ENCODE measurements around the gene RNF144A. TPM values are rescaled to one million over a fixed set of nuclear protein-coding genes. Genes with fewer than 3 reads are reported as not detected.

The RNF144A gene
- polyA plus RNA-seq, 1 experiment: 0.24 TPM

DNA sequence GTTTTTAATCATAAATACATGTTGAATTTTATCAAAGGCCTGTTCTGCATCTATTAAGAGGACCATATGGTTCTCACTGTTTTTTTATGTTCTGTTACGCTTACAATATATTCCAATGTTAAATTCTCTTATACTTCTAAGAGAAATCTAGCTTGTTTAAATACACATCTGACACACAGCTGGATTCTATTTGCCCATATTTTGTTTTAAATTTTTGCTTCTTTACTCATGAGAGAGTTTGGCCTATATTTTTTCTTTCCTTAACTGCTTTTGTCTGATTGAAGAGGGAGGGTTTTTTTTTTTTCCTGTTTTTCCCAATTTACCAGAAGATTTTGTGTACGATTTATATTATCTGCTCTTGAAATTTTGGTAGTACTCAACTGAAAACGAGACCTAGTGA, 34.9 kb downstream of the RNF144A start:
- H3K9me3 ChIP-seq (ENCODE audit: control insufficient read depth, insufficient read depth, low read length): no peaks in the 10 kb centered on the region
- DNase-seq (ENCODE audit: low read depth, low spot score): no peak
- H3K4me3 ChIP-seq (ENCODE audit: low read depth, low read length): no peak overlapping the region
- CTCF ChIA-PET: no interaction called here
- POLR2A ChIA-PET: no interaction called here
- no peak overlapping the region for H3K27ac ChIP-seq (ENCODE audit: low read depth, low read length)
- TF ChIP-seq, protein P1, sequence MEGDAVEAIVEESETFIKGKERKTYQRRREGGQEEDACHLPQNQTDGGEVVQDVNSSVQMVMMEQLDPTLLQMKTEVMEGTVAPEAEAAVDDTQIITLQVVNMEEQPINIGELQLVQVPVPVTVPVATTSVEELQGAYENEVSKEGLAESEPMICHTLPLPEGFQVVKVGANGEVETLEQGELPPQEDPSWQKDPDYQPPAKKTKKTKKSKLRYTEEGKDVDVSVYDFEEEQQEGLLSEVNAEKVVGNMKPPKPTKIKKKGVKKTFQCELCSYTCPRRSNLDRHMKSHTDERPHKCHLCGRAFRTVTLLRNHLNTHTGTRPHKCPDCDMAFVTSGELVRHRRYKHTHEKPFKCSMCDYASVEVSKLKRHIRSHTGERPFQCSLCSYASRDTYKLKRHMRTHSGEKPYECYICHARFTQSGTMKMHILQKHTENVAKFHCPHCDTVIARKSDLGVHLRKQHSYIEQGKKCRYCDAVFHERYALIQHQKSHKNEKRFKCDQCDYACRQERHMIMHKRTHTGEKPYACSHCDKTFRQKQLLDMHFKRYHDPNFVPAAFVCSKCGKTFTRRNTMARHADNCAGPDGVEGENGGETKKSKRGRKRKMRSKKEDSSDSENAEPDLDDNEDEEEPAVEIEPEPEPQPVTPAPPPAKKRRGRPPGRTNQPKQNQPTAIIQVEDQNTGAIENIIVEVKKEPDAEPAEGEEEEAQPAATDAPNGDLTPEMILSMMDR (IDR thresholded peaks at IDR 0.05; ENCODE audit: low read depth, low read length): no peak
- H3K27me3 ChIP-seq (ENCODE audit: control insufficient read depth, insufficient read depth, low read length): no peaks in the 10 kb centered on the region

DNA sequence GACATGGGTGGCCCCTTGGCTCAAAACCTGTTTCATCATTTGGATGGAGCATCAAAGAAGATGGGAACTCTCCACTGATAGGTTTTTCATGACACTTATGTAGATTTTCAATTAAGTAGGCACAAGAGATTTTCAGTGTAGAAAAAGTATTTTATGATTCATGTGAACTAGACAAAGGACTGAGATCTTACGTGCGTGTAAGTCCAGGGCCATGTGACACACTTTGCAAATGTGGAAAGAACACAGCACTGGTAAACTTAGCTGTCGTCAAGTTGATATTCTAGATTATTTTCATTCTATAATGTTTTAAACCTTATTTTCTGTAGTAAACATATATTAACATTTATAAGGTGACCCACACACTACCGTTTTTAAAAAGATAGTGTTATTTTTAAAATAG, 37.4 kb downstream of the RNF144A start:
- no peak for DNase-seq (ENCODE audit: low read depth, low spot score)
- H3K27me3 ChIP-seq (ENCODE audit: control insufficient read depth, insufficient read depth, low read length): no peaks in the 10 kb centered on the region
- no peaks in the 10 kb centered on the region for H3K9me3 ChIP-seq (ENCODE audit: control insufficient read depth, insufficient read depth, low read length)
- ChIA-PET POLR2A (no interaction called here), CTCF (no interaction called here)
- TF ChIP-seq, protein P1 (IDR thresholded peaks at IDR 0.05; ENCODE audit: low read depth, low read length): no peak
- H3K4me3 ChIP-seq (ENCODE audit: low read depth, low read length): no peak overlapping the region
- no peak overlapping the region for H3K27ac ChIP-seq (ENCODE audit: low read depth, low read length)

DNA sequence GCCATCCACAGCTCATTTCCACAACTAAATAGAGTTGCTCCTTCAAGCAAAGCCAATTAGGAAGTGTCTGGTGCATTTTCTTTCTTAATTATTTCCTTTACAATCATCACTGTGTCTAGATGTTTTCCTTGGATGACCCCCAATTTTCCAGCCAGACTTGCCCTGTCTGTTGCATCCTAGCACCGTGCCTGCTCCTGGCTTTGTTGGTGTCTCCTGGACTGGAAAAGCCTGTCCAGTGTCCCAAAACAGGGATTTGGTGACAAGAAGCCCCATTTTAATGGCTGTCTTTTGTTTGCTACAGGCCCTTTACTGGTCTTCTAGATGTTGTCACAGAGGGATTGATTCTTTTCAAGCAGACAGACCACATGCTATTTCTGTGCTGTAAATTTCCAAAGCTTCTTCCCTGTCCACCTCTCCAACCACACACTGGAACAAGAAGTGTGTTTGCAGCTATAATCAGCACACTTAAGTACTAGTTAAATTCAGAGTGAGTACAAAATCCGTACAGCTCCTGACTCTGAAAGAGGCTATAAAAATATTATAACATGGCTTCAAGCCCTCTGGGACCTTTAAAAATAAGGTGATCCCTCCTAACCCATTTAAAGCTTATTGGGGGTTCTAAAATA, 38.4 kb downstream of the RNF144A start:
- Histone ChIP-seq H3K27me3 (ENCODE audit: control insufficient read depth, insufficient read depth, low read length) (no peaks in the 10 kb centered on the region), H3K27ac (ENCODE audit: low read depth, low read length) (no peak overlapping the region), H3K4me3 (ENCODE audit: low read depth, low read length) (no peak overlapping the region), H3K9me3 (ENCODE audit: control insufficient read depth, insufficient read depth, low read length) (no peaks in the 10 kb centered on the region)
- ChIA-PET CTCF (no interaction called here), POLR2A (no interaction called here)
- DNase-seq (ENCODE audit: low read depth, low spot score): no peak
- TF ChIP-seq, protein P1 (IDR thresholded peaks at IDR 0.05; ENCODE audit: low read depth, low read length): no peak

DNA sequence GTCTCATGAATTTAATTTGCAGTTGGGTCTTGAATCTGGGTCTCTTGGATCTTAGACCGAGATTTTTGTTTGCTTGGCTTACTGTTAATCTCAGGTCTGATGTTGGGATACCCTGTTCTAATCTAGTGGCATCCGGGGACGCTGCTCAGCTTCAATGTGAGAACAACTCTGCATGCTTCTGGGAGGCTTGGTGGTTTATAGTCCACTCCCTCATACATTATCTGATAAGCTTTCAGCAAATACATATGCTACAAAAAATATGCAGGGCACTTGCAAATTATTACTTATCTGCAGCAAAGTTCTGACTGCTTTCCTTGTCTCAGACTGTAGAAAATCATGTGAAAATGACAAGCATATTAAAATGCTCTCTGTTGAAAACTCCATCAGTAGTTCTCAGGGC, 39.4 kb downstream of the RNF144A start:
- Histone ChIP-seq H3K4me3 (ENCODE audit: low read depth, low read length) (no peak overlapping the region), H3K27me3 (ENCODE audit: control insufficient read depth, insufficient read depth, low read length) (no peaks in the 10 kb centered on the region), H3K9me3 (ENCODE audit: control insufficient read depth, insufficient read depth, low read length) (no peaks in the 10 kb centered on the region), H3K27ac (ENCODE audit: low read depth, low read length) (no peak overlapping the region)
- ChIA-PET CTCF (no interaction called here), POLR2A (no interaction called here)
- no peak for DNase-seq (ENCODE audit: low read depth, low spot score)
- TF ChIP-seq, protein P1 (IDR thresholded peaks at IDR 0.05; ENCODE audit: low read depth, low read length): no peak

DNA sequence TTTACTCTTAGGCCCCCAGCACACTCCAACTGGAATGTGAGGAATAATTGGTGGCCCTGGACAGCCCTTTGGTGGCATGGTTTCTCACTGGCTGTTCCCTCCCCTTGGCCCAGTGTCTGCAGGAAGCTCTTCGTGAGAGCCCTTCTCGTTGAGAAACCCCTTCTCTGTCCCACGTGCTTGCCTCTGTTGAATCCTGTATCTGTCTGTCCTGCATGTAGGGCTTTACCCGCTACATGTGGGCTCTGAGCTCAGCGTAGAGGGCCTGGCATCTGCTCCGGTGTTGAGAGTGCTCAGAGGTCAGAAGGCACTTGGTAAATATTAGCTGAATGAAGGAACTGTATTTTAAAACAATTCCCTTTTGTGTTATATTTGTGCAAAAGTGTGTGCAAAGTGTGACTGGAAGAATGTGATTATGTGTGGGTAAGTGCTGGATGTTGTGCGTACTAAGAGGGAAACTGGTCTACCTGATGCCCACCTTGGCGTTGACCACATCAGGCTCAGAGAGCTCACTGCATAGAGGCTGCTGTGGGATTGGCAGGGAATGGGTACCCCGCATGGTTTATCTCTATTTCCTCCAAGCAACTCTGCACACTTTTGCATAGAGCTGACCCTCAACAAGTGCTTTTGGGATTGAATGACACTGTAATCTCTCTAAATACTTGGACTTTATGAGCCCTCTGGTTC, 40.0 kb downstream of the RNF144A start:
- DNase-seq (ENCODE audit: low read depth, low spot score): no peak
- TF ChIP-seq, protein P1 (IDR thresholded peaks at IDR 0.05; ENCODE audit: low read depth, low read length): no peak
- Histone ChIP-seq H3K9me3 (ENCODE audit: control insufficient read depth, insufficient read depth, low read length) (no peaks in the 10 kb centered on the region), H3K4me3 (ENCODE audit: low read depth, low read length) (no peak overlapping the region), H3K27me3 (ENCODE audit: control insufficient read depth, insufficient read depth, low read length) (no peaks in the 10 kb centered on the region), H3K27ac (ENCODE audit: low read depth, low read length) (no peak overlapping the region)
- ChIA-PET CTCF (no interaction called here), POLR2A (no interaction called here)
